RPMI7951 (cell line): ENCODE data around the gene TMBIM1. TPM values are rescaled to one million over a fixed set of nuclear protein-coding genes. Genes with fewer than 3 reads are reported as not detected.
"Not testable (repeated sequence)": the region's sequence is repeated elsewhere in the genome, so short reads cannot be mapped to it uniquely, and the experiment has no call there.

Source experiments
- DNase-seq: peaks from one replicate; pipeline ENCODE4 v3.0.0-alpha.2; 2012; ENCODE audit warnings: low read depth
- total RNA-seq: library from RNA; depleted of rRNA; stranded (reverse); fragments of >200 nt; shearing (Covaris generic); gene quantifications from 2 replicates; pipeline ENCODE4 v1.2.3, GENCODE V29; 2014

TMBIM1 gene
- total RNA-seq, 1 experiment from 2014 or later = 154 TPM

DNA sequence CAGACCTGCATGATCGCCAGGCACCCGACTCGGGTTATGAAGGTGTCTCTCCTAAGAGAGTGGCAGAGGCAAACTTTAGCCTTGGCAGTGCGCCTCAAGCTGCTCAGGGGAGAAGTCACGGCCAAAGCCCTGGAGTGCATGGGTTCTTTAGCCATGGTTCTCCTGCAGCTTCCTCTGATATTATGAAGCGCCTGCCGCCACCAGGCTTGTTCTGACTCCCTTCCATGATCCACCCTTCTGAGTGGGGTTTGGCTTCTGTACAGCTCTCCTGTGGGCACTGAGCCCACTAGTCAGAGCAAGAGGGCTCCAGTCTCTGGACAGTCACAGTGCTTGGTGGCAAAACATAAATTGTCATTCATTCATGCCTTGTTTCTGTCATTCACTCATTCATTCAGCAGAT lies 25.9 kb upstream of the TMBIM1 start:
- no peak for DNase-seq

DNA sequence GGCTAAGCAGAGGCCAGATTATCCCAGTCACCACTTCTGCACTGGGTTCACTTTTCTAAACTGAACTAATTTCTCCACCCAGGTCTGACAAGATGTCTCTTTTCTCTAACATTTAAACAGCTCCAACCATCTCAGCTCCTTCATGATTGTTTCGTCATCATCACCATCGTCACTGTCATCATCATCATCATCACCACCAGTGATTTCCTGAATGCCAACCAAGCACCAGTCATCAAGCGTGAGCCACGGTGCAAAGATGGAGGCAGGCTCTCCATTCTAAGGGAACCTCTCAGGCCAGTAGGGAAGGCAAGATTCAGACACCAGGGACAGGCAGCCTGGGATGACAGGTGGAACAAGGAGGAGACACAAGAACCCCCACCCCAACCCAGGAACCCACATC lies 25.5 kb upstream of the TMBIM1 start:
- DNase-seq = no peak

DNA sequence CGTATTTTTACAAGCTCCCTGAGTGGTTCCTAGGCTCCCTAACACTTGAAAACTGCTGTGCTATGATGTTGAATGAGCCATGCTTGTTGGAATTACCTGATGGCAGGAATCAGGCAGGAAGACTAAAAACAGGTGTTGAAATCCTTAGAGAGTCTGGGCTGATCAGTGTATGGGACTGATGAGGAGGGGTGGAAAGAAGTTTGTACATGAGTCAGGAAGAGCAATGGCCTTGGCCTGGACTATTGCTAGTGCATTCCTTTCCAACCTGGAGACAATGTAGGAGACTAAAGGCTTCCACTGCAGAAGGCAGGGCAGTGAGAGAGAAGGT lies 25.0 kb upstream of the TMBIM1 start:
- DNase-seq = no peak

DNA sequence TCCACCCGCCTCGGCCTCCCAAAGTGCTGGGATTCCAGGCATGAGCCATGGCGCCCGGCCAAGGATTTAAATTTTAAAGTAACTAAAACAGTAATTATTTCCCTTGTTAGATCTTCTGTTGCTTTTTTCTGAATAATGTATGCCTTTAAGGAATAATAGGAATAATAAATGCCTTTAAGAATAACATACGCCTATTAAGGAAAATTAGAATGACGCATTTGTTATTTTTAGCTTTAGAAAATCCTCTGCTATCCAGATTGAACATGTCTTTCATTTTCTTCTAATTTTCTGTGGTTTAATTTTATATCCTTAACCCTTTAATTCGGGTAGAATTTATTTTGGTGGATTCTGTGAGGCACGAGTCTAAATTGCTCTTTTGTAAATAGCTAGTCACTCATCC lies 23.1 kb upstream of the TMBIM1 start:
- no peak for DNase-seq

DNA sequence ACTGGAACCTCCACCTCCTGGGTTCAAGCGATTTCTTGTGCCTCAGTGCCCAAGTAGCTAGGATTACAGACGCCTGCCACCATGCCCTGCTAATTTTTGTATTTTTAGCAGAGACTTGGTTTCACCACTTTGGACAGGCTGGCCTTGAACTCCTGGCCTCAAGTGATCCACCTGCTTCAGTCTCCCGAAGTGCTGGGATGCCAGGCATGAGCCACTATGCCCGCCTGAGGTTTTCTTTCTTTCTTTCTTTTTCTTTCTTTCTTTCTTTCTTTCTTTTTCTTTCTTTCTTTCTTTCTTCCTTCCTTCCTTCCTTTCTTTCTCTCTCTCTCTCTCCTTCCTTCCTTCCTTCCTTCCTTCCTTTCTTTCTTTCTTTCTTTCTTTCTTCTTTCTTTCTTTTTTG lies 22.5 kb upstream of the TMBIM1 start:
- not testable (repeated sequence) for DNase-seq

DNA sequence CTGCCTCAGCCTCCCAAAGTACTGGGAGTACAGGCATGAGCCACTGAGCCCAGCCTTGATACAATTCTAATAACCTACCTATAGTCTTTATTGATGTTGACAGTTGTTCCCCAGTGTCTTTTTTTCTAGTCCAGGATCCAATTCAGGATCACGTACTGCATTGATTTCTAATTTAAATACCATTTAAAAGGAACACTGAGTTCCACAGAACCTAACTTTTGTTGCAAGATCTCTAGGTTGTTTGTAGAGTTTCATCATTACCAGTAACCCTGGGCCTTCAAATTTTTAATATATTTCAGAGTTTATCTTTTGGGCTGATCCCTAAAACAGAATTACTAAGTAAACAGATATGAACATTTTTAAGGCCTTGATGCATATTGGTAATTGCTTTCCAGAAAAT lies 21.1 kb upstream of the TMBIM1 start:
- DNase-seq = no peak

DNA sequence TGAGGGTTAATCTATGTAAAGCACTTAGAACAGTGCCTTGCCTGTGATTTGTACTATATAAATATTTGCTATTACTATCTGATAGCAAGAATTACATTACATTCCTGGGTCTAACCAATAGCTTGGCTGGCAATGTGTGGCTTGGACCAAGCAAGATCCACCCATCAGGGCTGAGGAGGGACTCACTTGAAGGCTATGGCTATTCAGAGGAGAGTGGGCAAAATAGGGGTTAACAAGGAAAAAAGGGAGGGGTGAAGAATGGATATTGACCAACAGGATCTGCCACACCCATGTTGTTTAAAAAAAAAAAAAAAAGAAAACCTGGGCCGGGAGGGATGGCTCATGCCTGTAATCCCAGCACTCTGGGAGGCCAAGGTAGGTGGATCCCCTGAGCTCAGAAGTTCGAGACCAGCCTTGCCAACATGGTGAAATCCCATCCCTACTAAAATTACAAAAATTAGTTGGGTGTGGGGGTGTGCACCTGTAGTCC lies 20.0 kb upstream of the TMBIM1 start:
- no peak for DNase-seq

DNA sequence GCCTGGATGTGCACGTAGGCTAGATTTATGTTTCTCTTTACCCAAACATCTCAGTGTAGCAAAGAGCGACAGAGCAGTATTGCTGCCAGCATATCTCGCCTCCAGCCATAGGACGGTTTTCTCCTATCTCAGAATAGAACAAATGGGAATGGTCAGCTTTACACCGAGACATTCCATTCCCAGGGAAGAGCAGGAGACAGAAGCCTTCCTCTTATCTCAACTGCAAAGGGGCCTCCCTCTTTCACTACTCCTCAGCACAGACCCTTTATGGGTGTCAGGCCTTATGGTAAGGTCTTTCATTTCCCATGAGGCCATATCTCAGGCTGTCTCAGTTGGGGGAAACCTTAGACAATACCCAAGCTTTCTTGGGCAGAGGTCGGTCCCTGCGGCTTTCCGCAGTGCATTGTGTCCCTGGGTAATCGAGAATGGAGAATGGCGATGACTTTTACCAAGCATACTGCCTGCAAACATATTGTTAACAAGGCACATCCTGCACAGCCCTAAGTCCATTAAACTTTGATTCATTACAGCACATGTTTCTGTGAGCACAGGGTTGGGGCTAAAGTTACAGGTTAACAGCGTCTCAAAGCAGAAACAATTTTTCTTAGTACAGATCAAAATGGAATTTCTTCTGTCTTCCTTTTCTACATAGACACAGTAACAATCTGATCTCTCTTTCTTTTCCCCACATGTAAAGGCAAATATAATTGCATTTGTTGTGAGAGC lies 19.4 kb upstream of the TMBIM1 start:
- not testable (repeated sequence) for DNase-seq

DNA sequence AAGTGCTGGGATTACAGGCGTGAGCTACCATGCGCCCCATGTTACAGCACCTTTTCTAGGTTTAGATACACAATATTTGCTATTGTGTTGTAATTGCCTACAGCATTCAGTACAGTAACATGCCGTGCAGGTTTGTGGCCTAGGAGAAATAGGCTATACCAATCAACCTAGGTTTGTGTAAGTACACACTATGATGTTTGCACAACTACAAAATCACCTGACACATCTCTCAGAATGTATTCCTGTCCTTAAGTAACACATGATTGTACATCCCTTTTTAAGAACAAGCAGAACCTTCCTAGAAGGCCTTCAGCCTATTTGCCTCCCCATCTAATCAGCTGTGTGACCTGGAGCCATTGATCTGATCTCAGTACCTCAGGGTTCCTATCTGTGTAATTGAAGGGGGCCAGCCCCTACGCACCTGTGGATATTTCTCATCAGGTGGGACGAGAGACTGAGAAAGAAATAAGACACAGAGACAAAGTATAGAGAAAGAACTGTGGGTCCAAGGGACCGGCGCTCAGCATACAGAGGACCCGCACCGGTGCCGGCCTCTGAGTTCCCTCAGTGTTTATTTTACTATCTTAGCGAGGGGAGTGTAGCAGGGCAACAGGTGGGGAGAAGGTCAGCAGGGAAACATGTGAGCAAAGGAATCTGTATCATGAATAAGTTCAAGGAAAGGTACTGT lies 18.7 kb upstream of the TMBIM1 start:
- DNase-seq = no peak

DNA sequence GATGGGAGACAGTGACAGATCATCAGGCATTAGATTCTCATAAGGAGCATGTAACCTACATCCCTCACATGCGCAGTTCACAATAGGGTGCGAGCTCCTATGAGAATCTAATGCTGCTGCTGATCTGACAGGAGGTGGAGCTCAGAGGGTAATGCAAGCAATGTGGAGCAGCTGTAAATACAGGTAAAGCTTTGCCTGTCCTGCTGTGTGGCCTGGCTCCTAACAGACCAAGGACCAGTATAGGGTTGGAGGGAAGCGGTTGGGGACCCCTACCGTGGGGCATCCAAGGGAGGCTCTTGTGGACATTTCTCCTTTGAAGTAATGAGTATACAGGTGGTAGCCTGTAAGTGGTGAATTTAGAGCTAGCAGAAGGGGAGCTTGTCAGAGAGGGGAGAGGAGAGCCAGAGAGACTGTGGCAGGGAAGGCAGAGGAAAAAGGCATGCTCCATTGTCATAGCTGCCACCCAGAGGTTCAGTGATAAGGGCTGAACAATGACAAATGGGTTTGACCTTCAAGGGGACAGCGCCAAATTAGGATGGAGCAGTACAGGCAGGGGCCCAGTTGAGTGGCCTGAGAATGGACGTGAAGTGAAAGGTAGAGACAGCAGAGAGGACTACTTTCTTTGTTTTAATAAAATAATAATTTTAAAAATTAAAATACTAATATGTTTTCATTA lies 15.2 kb upstream of the TMBIM1 start:
- DNase-seq = no peak

DNA sequence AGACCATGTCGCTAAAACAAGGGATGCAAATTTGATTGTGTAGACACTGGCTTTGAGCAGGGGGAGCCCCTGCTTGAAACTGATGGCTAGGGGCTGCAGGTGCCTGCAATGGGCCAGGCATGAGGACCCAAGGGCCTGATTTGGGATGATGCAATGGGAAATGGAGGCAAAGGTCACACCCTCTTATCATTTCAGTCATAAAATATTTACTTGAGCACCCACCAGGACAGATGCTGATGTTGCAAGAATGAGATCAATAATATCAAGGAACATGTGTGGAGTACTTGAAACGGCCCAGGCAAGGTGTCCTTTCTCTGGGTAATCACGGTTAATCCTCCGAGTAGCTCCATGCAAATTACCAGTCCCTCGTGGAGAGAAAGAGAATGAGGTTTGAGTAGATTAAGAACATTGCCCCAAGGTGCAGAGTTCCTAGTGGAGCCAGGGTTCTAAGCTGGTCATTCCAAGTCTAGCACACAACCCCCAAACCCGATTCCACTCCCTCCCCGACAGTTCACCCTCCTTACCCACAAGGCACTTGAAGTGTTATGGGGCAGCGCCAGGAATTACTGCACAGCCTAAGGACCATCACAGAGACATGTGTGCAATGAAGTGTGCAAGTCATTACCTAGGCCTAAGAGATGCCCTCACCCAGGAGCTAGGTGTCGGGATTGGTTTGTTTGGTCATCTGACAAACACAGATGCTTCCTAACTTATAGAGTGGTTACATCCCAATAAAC lies 14.0 kb upstream of the TMBIM1 start:
- no peak for DNase-seq

DNA sequence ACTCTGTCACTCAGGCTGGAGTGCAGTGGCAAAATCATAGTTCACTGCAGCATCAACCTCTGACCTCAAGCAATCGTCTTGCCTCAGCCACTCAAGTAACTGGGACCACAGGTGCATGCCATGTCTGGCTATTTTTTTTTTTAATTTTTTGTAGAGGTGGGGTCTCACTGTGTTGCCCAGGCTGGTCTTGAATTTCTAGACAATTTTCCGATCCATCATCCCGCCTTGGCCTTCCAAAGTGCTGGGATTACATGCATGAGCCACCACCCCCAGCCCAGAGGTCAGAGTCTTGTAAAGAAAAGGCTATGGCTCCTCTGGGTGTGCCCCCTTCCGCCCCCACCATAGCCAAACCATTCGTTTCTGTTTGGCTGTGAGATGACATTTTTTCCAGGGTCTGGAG lies 13.1 kb upstream of the TMBIM1 start:
- no peak for DNase-seq

DNA sequence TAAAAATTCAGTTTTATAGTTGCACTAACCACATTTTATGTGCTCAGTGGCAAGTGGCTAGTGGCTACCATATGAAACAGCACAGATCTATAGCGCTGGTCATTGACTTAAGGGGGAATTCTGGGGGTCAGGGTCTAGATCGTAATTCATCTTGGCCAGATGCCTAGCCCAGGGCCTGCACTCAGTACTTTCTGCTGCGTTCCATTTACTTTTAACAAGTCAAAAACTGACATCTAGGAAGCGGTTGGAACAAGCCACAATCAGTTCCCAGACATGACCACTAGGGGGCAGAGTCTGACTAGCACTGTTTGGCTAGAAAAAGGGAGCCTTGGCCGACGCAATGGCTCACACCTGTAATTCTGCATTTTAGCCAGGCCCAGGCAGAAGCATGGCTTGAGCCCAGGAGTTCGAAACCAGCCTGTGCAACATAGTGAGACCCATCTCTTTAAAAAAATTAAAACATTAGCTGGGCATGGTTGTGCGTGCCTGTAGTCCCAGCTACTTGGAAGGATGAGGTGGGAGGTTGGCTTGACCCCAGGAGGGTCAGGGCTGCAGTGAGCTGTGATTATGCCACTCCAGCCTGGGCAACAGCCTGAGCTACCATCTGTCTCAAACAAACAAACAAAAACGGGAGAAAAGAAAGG lies 9.0 kb upstream of the TMBIM1 start:
- DNase-seq = peak; percentile 79

DNA sequence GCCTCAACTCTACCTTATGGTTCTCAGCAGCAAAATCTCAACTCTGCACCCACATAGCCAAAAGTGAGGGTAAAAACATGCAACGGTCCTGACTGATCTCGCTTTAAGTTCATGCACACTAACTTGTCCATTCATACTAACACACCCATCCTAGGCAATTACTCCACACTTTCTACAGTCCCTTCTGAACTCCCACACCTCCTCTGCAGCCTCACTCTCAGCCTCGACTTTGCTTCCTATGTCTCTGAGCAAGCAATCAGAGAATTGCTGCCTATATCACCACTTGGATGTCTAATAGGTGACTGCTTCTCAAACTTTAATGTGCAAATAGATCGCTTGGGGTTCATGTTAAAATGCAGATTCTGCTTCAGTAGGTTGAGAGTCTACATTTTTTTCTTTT lies 7.8 kb upstream of the TMBIM1 start:
- DNase-seq = no peak

DNA sequence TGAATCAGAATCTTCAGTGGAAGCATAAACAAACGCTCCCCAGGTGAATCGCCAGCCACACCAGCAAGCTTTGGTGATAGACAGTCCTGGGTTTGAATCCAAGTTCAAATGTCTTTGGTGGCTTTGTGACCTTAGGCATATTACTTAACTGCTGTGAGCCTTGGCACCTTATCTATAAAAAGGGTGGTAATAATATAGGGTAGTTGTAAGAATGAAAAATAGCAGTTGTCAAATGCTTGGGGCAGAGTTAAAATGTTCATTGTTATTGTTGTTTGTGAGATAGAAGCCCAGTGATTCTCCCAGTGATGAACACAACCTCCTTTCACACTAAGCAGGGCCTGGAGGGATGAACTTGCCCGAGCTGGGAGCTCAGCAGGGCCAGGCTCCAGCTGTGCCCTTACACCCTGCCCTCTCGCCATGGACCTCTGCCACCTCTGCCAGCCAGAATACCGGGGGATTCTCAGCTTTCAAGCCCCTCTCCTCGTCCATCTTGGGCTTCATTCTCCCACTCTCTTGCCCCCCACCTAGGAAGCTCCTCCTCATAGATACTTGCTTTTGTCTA lies 6.1 kb upstream of the TMBIM1 start:
- no peak for DNase-seq

DNA sequence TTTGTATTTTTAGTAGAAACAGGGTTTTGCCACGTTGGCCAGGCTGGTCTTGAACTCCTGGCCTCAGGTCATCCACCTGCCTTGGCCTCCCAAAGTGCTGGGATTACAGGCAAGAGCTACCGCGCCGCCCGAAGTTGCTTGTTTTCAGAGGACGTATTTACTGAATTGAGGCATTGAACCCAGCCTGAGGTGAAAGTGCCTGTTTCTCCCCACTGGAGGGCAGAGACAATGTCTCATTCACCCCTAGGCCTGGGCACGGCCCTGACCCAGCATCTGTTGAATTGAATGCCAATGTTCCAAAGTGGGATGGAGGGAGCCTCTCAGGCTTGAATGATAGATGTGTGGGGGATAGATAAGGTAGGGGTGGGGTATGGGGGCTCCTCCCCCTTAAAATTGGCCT lies 4.5 kb upstream of the TMBIM1 start:
- no peak for DNase-seq

DNA sequence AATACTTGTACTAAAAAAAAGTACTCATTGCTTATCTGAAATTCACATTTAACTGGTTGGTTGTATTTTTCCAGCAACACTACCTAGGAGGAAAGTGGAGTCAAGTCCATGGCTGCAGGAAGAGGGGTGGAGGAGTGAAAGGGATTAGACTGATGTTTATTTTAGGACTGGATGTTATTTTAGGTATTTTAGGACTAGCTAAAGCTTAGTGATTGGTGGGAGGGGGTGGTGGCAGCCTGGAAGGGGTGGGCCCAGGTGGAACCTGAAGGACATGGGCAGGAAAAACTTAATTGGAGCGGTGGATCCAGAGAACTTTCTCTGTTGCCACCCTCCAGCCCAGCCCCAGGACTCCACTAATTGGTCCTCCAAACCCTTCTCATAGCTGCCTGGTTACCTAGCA lies 3.9 kb upstream of the TMBIM1 start:
- DNase-seq = no peak

DNA sequence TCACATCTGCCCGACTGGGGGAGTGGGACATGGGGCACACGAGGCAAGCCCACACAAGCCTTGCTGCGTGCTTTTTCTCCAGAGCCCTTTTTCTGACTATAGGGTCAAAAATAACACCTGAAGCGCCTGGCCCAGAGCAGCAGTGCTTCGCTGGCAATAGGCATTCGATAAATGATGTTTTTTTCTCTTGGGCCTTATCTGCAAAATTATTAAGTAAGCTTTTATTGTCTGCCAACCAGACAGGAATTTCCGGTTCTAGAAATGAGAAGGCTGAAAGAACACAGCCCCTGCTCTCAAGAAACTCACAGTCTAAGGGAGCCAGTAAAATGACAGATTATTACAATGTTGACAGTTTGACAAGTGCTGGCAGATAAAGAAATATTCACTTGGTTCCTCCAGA lies 2.7 kb upstream of the TMBIM1 start:
- no peak for DNase-seq

DNA sequence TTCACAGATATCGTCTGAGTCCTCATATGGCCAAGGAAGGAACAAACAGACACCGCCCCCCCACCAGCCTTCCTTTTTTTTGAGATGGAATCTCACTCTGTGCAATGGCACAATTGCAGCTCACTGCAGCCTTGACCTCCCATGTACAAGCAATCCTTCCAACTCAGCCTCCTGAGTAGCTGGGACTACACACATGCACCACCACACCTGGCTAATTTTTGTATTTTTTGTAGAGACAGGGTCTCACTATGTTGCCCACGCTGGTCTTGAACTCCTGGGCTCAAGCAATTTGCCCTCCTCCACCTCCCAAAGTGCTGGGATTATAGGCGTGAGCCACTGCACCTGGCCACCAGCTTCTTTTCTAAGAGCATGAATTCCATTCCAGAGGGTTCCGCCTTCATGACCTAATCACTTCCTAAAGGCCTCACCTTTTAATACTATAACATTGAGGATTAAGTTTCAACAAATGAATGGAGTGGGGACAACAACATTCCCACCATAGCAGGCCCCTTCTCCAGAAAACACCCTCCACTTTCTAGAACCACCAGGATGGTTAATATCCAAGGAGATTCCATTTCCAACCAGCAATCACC lies 2.2 kb upstream of the TMBIM1 start:
- no peak for DNase-seq

DNA sequence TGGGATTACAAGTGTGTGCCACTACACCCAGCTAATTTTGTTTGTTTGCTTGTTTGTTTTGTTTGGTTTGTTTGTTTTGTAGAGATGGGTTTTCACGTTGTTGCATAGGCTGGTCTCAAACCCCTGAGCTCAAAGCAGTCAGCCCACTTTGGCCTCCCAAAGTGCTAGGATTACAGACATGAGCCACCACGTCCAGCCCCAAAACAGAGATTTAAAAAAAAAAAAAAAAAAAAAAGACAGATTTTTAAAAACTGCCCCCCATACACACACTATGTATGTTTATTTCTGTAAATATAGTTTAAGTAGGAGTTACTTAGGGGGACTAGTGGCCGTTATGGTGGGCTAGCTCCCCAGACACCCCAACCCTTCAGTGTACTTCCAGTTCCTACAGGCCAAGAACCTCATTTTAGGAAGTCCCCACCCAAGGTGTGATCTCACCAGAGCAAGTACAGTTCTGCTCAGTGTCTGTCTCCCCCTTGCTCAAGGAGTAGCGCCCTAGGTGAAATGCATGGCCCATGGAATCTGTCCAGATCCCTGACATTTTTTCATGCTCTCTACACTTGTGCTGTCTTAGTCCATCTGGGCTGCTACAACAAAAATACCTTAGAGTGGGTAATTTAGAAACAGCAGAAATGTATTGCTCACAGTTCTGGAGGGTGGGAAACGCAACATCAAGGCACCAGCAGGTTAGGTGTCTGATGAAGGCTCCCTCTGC lies 1.6 kb upstream of the TMBIM1 start:
- DNase-seq = no peak
